ENCODE data around the gene ABLIM3.

ABLIM3 gene

DNA sequence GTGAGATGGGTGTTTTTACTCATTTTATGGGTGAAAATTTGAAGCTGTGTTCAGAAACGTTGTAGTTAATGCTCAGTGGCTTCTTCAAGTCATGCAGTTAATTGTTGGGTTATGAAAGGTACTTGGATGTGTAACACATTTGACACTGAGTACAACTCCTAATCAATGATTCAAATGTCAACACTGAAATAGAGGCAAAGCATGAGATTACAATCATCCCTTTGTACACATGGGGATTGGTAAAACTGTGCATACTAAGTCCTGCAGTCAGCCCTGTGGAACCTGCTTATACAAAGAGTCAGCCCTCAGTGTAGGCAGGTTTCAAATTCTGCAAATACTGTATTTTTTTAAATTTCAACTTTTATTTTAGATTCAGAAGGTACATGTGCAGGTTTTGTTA, 3.3 kb downstream of the ABLIM3 start:
- Histone ChIP-seq H3K9me3 (ENCODE audit: control insufficient read depth in 1 of 2, low read length in 2 of 2) (no peaks in the 10 kb centered on the region), H3K36me3 (ENCODE audit: control insufficient read depth in 1 of 2, insufficient read depth in 2 of 2, low read length in 2 of 2) (no peaks in the 10 kb centered on the region), H3K4me1 (ENCODE audit: control insufficient read depth in 1 of 2, insufficient read depth in 2 of 2, low read length in 2 of 2) (peaks cover 0 to 3% of the 10 kb centered on the region in 2 donors), H3K27ac (ENCODE audit: low read depth, low read length) (no peak overlapping the region), H3K27me3 (ENCODE audit: control insufficient read depth in 1 of 2, insufficient read depth in 2 of 2, low read length in 2 of 2) (peaks cover 9% of the 10 kb centered on the region in 2 donors), H3K4me3 (ENCODE audit: low read depth in 1 of 2, low read length in 2 of 2) (no peak overlapping the region), H3K9ac (ENCODE audit: low read depth in 1 of 2, low read length in 2 of 2) (no peak overlapping the region)

DNA sequence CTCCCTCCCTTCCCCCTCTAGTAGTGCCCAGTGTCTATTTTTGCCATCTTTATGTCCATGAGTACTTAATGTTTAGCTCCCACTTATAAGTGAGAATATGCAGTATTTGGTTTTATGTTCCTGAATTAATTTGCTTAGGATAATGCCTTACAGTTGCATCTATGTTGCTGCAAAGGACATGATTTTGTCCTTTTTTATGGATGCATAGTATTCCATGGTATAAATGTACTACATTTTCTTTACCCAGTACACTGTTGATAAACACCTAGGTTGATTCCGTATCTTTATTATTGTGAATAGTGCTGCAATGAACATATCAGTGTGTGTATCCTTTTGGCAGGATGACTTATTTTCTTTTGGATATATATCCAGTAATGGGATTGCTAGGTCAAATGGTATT, 3.8 kb downstream of the ABLIM3 start:
- Histone ChIP-seq H3K4me3 (ENCODE audit: low read depth in 1 of 2, low read length in 2 of 2) (no peak overlapping the region), H3K4me1 (ENCODE audit: control insufficient read depth in 1 of 2, insufficient read depth in 2 of 2, low read length in 2 of 2) (peaks cover 0 to 3% of the 10 kb centered on the region in 2 donors)

DNA sequence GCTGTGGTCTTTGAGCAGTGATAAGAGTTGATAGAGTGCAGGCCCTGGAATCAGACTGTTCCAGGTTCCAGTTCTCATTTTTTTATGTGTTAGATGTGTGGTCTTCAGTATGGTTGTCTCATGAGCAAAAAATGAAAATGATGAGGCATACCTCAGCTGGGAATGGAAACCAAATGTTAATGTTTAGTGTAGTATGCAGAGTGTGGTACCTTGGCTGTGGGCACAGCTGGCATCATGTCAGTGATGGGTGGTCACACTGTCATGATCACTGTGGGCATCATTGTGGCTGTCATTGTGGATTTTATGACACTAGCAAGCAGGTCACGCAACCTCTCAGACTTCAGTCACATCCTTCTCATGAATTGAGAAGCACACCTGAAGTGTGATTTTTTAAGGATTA, 6.4 kb downstream of the ABLIM3 start:
- peaks cover 0 to 1% of the 10 kb centered on the region in 2 donors for H3K27me3 ChIP-seq (ENCODE audit: control insufficient read depth in 1 of 2, insufficient read depth in 2 of 2, low read length in 2 of 2)
- no peak overlapping the region for H3K27ac ChIP-seq (ENCODE audit: low read depth, low read length)
- no peaks in the 10 kb centered on the region for H3K9me3 ChIP-seq (ENCODE audit: control insufficient read depth in 1 of 2, low read length in 2 of 2)
- peaks cover 0 to 4% of the 10 kb centered on the region in 2 donors for H3K4me1 ChIP-seq (ENCODE audit: control insufficient read depth in 1 of 2, insufficient read depth in 2 of 2, low read length in 2 of 2)
- H3K36me3 ChIP-seq (ENCODE audit: control insufficient read depth in 1 of 2, insufficient read depth in 2 of 2, low read length in 2 of 2), result no peaks in the 10 kb centered on the region
- no peak overlapping the region for H3K9ac ChIP-seq (ENCODE audit: low read depth in 1 of 2, low read length in 2 of 2)
- H3K4me3 ChIP-seq (ENCODE audit: low read depth in 1 of 2, low read length in 2 of 2), result no peak overlapping the region

More for the DNA sequence above, 3.8 kb downstream of the ABLIM3 start:
- Histone ChIP-seq H3K36me3 (ENCODE audit: control insufficient read depth in 1 of 2, insufficient read depth in 2 of 2, low read length in 2 of 2) (no peaks in the 10 kb centered on the region), H3K27me3 (ENCODE audit: control insufficient read depth in 1 of 2, insufficient read depth in 2 of 2, low read length in 2 of 2) (peaks cover 9% of the 10 kb centered on the region in 2 donors), H3K9me3 (ENCODE audit: control insufficient read depth in 1 of 2, low read length in 2 of 2) (no peaks in the 10 kb centered on the region), H3K9ac (ENCODE audit: low read depth in 1 of 2, low read length in 2 of 2) (no peak overlapping the region), H3K27ac (ENCODE audit: low read depth, low read length) (no peak overlapping the region)

DNA sequence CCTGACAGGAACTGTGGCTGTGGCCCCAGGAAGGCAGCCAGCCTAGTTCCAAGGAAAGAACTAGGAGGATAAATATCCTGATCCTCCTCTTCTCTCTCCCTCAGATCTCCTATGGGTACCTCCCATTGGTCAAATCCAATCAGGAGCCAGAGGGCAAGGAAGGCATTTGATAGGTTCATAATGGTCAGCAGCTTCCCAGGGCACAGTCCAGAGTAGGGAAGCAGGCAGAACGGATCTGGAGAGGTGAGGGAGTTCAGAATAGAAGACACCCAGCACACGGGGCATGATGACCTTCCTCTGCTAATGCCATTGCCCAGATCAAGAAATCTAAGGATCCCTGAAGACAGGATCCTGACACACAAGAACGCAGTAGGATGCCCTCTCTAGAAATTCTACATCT, 8.6 kb downstream of the ABLIM3 start:
- H3K9ac ChIP-seq (ENCODE audit: low read depth in 1 of 2, low read length in 2 of 2), result no peak overlapping the region
- H3K9me3 ChIP-seq (ENCODE audit: control insufficient read depth in 1 of 2, low read length in 2 of 2), result no peaks in the 10 kb centered on the region
- H3K27me3 ChIP-seq (ENCODE audit: control insufficient read depth in 1 of 2, insufficient read depth in 2 of 2, low read length in 2 of 2), result no peaks in the 10 kb centered on the region
- no peaks in the 10 kb centered on the region for H3K36me3 ChIP-seq (ENCODE audit: control insufficient read depth in 1 of 2, insufficient read depth in 2 of 2, low read length in 2 of 2)
- H3K4me1 ChIP-seq (ENCODE audit: control insufficient read depth in 1 of 2, insufficient read depth in 2 of 2, low read length in 2 of 2), result peaks cover 0 to 4% of the 10 kb centered on the region in 2 donors
- no peak overlapping the region for H3K4me3 ChIP-seq (ENCODE audit: low read depth in 1 of 2, low read length in 2 of 2)
- H3K27ac ChIP-seq (ENCODE audit: low read depth, low read length), result no peak overlapping the region

DNA sequence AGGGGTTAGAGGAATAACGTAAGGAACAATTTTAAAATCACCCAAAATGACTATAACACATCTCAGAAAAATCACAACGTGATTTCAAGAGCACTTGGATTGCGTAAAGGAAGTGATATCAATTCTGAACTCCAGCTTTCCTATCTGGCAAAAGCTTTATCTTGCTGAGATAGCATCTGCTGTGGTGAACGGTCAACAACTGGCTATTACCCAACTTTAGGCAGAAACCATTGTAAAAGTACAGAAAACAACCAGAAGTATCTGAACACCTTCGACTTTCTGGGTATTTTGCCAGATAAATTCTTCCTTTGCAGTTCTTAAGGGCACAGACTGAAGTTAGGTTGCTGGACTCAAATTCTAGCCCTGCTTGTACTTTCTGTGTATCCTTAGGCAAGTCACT, 9.2 kb downstream of the ABLIM3 start:
- Histone ChIP-seq H3K27ac (ENCODE audit: low read depth, low read length) (no peak overlapping the region), H3K4me3 (ENCODE audit: low read depth in 1 of 2, low read length in 2 of 2) (no peak overlapping the region), H3K9me3 (ENCODE audit: control insufficient read depth in 1 of 2, low read length in 2 of 2) (no peaks in the 10 kb centered on the region), H3K36me3 (ENCODE audit: control insufficient read depth in 1 of 2, insufficient read depth in 2 of 2, low read length in 2 of 2) (no peaks in the 10 kb centered on the region), H3K4me1 (ENCODE audit: control insufficient read depth in 1 of 2, insufficient read depth in 2 of 2, low read length in 2 of 2) (peaks cover 0 to 4% of the 10 kb centered on the region in 2 donors), H3K27me3 (ENCODE audit: control insufficient read depth in 1 of 2, insufficient read depth in 2 of 2, low read length in 2 of 2) (no peaks in the 10 kb centered on the region), H3K9ac (ENCODE audit: low read depth in 1 of 2, low read length in 2 of 2) (no peak overlapping the region)

- Histone ChIP-seq H3K4me1 (ENCODE audit: control insufficient read depth in 1 of 2, insufficient read depth in 2 of 2, low read length in 2 of 2) (peaks cover 0 to 4% of the 10 kb centered on the region in 2 donors), H3K27ac (ENCODE audit: low read depth, low read length) (no peak overlapping the region), H3K27me3 (ENCODE audit: control insufficient read depth in 1 of 2, insufficient read depth in 2 of 2, low read length in 2 of 2) (no peaks in the 10 kb centered on the region), H3K4me3 (ENCODE audit: low read depth in 1 of 2, low read length in 2 of 2) (no peak overlapping the region), H3K9me3 (ENCODE audit: control insufficient read depth in 1 of 2, low read length in 2 of 2) (no peaks in the 10 kb centered on the region), H3K9ac (ENCODE audit: low read depth in 1 of 2, low read length in 2 of 2) (no peak overlapping the region), H3K36me3 (ENCODE audit: control insufficient read depth in 1 of 2, insufficient read depth in 2 of 2, low read length in 2 of 2) (no peaks in the 10 kb centered on the region)
Observed at GRCh38 chr5:149151717-149152116, 10.4 kb downstream of the ABLIM3 start.

DNA sequence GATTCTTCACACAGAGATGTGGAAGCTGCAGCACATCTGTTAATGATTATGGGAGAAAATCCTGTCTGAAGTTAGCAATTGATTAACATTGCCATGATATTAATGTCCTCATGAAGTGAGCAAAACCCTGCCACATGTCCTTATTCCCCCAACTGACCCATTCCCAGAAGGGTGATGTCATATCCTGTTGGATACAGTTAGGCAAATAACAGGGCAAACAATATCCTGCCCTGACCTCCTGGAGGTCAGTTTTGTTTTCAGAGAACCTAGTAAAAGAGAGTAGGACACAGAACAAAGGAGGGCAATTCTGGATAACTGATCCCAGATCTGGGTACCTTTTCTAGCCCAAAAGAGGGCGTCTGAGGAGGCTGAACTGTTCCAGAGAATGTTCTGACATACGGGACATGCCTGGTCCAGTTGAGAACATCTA, 11.0 kb downstream of the ABLIM3 start:
- peaks cover 0 to 4% of the 10 kb centered on the region in 2 donors for H3K4me1 ChIP-seq (ENCODE audit: control insufficient read depth in 1 of 2, insufficient read depth in 2 of 2, low read length in 2 of 2)

GRCh38 chr5:149153193-149153750, 12.0 kb downstream of the ABLIM3 start:
- peaks cover 0 to 4% of the 10 kb centered on the region in 2 donors for H3K4me1 ChIP-seq (ENCODE audit: control insufficient read depth in 1 of 2, insufficient read depth in 2 of 2, low read length in 2 of 2)
- no peak overlapping the region for H3K9ac ChIP-seq (ENCODE audit: low read depth in 1 of 2, low read length in 2 of 2)

More for the DNA sequence above, 11.0 kb downstream of the ABLIM3 start:
- Histone ChIP-seq H3K9ac (ENCODE audit: low read depth in 1 of 2, low read length in 2 of 2) (no peak overlapping the region), H3K9me3 (ENCODE audit: control insufficient read depth in 1 of 2, low read length in 2 of 2) (no peaks in the 10 kb centered on the region), H3K36me3 (ENCODE audit: control insufficient read depth in 1 of 2, insufficient read depth in 2 of 2, low read length in 2 of 2) (no peaks in the 10 kb centered on the region), H3K27me3 (ENCODE audit: control insufficient read depth in 1 of 2, insufficient read depth in 2 of 2, low read length in 2 of 2) (no peaks in the 10 kb centered on the region), H3K4me3 (ENCODE audit: low read depth in 1 of 2, low read length in 2 of 2) (no peak overlapping the region), H3K27ac (ENCODE audit: low read depth, low read length) (no peak overlapping the region)

GRCh38 chr5:149153751-149154610, 12.7 kb downstream of the ABLIM3 start:
- H3K4me3 ChIP-seq (ENCODE audit: low read depth in 1 of 2, low read length in 2 of 2), result no peak overlapping the region
- H3K4me1 ChIP-seq (ENCODE audit: control insufficient read depth in 1 of 2, insufficient read depth in 2 of 2, low read length in 2 of 2), result peaks cover 0 to 4% of the 10 kb centered on the region in 2 donors

More at GRCh38 chr5:149153193-149153750, 12.0 kb downstream of the ABLIM3 start:
- H3K4me3 ChIP-seq (ENCODE audit: low read depth in 1 of 2, low read length in 2 of 2), result no peak overlapping the region
- no peaks in the 10 kb centered on the region for H3K9me3 ChIP-seq (ENCODE audit: control insufficient read depth in 1 of 2, low read length in 2 of 2)
- H3K36me3 ChIP-seq (ENCODE audit: control insufficient read depth in 1 of 2, insufficient read depth in 2 of 2, low read length in 2 of 2), result no peaks in the 10 kb centered on the region
- H3K27me3 ChIP-seq (ENCODE audit: control insufficient read depth in 1 of 2, insufficient read depth in 2 of 2, low read length in 2 of 2), result no peaks in the 10 kb centered on the region
- H3K27ac ChIP-seq (ENCODE audit: low read depth, low read length), result no peak overlapping the region

DNA sequence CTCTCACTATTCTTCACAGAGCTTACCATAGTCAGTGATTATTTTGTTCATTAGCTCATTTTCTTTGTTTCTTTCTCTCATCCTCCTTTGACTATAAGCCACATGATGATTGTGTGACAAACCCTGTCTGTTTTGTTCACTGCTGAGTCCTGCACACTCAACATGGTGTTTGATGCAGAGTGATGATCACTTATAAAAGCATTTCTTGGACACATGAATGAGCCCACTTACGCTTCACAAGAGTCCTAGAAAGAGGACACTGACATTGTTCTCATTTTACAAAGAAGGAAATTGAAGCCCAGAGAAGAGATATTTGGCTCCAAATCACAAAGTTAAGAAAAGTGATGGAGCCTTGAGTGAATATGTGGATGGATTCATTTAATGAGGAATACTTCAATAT, 13.4 kb downstream of the ABLIM3 start:
- Histone ChIP-seq H3K36me3 (ENCODE audit: control insufficient read depth in 1 of 2, insufficient read depth in 2 of 2, low read length in 2 of 2) (no peaks in the 10 kb centered on the region), H3K4me3 (ENCODE audit: low read depth in 1 of 2, low read length in 2 of 2) (no peak overlapping the region), H3K27ac (ENCODE audit: low read depth, low read length) (no peak overlapping the region), H3K9me3 (ENCODE audit: control insufficient read depth in 1 of 2, low read length in 2 of 2) (no peaks in the 10 kb centered on the region), H3K9ac (ENCODE audit: low read depth in 1 of 2, low read length in 2 of 2) (no peak overlapping the region), H3K27me3 (ENCODE audit: control insufficient read depth in 1 of 2, insufficient read depth in 2 of 2, low read length in 2 of 2) (no peaks in the 10 kb centered on the region), H3K4me1 (ENCODE audit: control insufficient read depth in 1 of 2, insufficient read depth in 2 of 2, low read length in 2 of 2) (peaks cover 0 to 4% of the 10 kb centered on the region in 2 donors)

More at GRCh38 chr5:149153751-149154610, 12.7 kb downstream of the ABLIM3 start:
- no peaks in the 10 kb centered on the region for H3K27me3 ChIP-seq (ENCODE audit: control insufficient read depth in 1 of 2, insufficient read depth in 2 of 2, low read length in 2 of 2)
- H3K27ac ChIP-seq (ENCODE audit: low read depth, low read length), result no peak overlapping the region
- H3K9ac ChIP-seq (ENCODE audit: low read depth in 1 of 2, low read length in 2 of 2), result no peak overlapping the region
- H3K36me3 ChIP-seq (ENCODE audit: control insufficient read depth in 1 of 2, insufficient read depth in 2 of 2, low read length in 2 of 2), result no peaks in the 10 kb centered on the region
- no peaks in the 10 kb centered on the region for H3K9me3 ChIP-seq (ENCODE audit: control insufficient read depth in 1 of 2, low read length in 2 of 2)
